ENCODE measurements around the gene RAB3GAP1.
"Not testable (repeated sequence)": the region's sequence is repeated elsewhere in the genome, so short reads cannot be mapped to it uniquely, and the experiment has no call there.

Gene RAB3GAP1

DNA sequence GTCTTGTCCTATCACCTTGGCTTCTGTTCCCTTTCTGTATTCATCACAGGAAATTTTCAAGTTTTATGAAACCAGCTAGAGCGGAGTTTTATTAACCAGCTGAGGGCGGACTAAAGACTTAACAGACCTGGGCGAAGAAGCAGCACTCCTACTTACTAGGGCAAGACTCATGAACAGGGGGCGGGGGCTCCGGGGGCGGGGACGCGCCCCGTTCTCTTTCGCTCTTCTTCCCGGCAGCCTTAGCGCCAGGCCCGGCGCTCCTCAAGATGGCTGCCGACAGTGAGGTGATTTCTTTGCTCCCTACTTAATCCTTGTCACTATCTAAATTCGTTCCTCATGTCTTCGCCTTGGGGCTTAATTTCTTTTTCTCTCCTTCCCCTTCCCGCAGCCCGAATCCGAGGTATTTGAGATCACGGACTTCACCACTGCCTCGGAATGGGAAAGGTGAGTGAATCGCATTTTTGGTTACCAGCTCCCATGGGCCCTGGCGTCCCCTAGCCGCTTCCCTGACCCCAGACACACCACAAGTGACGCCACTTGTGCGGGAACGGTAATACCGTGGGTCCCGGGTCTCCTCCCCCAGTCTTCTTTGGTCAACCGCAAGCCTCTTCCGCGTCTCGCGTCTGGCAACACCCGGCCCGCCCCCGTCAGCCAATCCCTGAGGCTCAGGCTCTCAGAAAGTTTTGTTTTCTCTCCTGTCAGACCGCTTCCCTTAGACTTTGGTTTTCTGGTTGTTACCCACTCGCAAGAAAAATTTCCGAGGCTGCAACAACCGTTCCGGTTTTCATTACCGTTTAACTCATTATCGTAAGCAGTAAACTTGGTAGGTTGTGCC lies at the start of gene RAB3GAP1:
Gene RAB3GAP1, plus strand, starts transcription at position 251 of the 835 bp plus-strand sequence. Its CDS starts 16 bp downstream, at position 267.
- peak; percentile 85 for DNase-seq (ENCODE audit: low read depth, low spot score)

DNA sequence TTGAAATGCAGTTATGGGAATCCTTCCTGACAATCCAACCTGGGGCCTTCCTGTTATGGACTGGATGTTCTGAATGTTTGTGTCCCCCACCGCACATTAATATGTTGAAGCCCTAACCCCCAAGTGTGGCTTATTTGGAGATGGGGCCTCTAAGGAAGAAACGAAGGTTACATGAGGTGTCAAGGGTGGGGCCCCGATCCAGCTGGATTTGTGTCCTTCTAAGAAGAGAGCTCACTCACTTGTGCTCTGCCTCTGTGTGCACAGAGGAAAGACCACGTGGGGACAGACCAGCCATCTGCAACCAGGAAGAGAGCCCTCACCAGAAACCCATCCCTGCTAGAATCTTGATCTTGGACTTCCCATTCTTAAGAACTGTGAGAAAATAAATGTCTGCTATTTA lies 49.3 kb upstream of the RAB3GAP1 start:
- DNase-seq (ENCODE audit: low read depth, low spot score): no peak

DNA sequence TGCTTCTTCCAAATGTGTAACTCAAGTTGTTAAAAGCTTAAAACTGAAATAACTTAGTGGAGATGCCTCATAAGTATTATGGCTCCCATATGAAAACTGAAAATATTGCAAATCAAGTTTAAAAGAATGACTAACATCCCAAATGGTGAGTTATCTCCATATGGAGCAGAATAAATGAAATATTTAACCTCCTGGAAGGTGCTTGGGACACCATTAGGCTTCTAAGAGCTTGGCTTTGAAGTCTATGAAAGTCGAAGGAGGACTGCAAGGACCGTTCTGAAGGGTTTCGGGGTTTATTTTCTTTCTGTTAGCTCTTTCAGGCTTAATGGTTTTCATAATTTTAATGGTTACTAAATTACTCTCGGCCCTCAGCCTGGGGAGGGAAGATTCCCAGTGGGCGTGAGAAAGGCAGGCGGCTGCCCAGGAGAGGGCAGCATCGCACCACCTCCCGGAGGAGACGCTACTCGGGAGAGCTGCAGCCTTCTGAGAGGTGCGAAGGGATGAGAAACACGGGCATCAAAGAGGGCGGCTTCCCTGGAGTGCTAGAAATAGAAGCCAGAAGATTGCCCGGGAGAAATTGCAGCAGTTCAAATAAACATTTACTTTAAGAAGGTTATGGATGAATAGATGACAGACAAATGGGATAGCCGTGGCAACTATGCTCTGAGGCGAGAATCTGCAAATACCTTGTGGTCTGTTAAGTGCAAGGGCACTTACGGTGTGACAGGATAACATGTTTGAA lies 47.9 kb upstream of the RAB3GAP1 start:
- DNase-seq (ENCODE audit: low read depth, low spot score): peak; percentile 85

DNA sequence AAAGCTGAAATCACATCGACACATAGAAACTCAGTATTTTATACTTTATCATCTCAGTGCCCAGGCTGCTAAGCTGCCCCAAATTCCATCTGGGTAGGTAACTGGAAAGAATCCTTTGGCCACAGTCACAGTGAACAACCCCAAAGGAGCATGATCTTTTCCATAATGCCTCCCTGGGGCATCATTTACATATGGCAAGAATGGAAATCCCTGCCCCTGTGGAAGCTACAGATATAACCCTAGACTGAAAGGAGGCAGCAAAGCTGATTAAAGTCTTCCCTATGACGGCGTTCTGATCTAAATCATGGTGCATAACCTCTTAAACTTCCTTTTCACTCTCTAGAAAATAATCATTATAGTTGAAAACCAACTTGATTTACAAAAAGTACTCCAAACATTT lies 46.3 kb upstream of the RAB3GAP1 start:
- no peak for DNase-seq (ENCODE audit: low read depth, low spot score)

DNA sequence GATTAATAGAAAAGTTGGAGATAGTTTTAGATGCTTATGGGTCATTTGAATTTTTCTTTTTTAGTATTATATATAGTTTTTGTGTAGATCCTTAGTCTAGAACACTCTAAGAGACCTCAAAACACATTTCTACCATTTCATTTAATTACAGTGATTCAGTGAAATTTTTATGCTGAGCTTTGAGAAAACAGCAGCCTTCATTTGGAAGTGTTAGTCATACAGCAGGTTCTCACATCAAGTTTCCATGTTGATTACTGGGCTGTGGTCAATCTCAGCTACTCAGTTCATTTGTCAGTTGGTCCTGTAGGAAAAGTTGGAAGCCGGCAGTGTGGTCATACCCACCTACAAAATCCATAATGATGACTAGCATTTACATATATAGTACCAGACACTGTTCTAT lies 42.8 kb upstream of the RAB3GAP1 start:
- no peak for DNase-seq (ENCODE audit: low read depth, low spot score)

DNA sequence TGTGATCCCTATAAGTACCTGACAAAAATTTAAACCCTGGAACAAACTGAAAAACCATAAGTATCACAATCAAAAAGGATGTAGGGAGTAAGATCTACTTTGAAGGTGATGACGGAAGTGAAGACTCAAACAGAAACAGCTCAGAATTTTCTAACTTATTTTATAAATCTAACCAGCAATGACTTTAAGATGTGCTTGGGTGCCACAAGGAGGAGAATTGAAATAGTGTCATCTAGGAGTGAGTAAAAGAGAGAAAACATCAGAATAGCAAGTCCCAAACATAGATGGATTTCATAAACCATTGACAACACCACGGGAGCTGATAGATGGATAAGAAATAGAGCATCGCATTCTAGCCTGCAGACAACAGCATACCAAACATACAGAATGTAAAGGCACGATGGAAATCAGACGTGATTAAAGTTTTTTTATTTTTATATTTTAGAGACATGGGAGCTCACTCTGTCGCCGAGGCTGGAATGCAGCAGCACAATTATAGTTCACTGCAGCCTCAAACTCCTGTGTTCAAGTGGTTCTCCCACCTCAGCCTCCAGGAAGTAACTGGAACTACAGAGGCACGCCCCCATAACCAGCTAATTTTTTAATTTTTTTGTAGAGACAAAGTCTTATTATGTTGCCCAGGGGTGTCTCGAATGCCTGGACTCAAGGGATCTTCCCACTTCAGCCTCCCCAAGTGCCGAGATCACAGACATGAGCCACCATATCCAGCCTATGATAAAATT lies 41.7 kb upstream of the RAB3GAP1 start:
- DNase-seq (ENCODE audit: low read depth, low spot score): no peak

DNA sequence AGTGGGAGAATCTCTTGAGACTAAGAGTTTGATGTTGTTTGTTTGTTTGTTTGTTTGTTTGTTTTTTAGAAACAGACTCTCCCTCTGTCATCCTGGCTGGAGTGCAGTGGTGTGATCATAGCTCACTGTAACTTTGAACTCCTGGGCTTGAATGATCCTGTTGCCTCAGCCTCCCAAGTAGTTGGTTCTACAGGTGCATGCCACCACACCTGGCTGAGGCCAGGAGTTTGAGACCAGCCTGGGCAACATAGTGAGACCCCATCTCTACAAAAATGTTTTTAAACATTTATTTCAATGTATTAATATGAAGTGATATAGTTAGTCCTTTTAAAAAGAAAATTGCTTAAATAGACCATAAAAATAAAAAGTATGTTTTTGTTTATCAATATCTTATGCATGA lies 40.5 kb upstream of the RAB3GAP1 start:
- DNase-seq (ENCODE audit: low read depth, low spot score): no peak

DNA sequence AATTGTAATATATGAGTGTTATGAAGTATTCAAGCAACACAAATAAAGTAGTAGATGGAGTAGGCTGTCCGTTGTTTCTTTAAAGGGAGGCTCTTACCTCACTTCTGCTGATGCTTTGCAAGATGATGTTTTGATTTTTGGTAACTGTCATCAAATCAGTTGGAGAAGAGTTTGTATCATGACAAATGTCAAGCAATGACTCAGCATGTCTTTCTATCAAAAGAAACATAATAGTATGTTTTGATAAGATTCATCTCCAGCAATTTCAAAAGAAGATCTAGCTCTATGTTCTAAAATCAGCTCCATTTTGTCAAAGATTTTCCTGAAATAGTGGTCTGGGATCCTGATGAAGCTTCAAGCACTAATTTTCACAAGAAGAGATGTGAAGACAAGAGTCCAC lies 30.5 kb upstream of the RAB3GAP1 start:
- no peak for DNase-seq (ENCODE audit: low read depth, low spot score)

DNA sequence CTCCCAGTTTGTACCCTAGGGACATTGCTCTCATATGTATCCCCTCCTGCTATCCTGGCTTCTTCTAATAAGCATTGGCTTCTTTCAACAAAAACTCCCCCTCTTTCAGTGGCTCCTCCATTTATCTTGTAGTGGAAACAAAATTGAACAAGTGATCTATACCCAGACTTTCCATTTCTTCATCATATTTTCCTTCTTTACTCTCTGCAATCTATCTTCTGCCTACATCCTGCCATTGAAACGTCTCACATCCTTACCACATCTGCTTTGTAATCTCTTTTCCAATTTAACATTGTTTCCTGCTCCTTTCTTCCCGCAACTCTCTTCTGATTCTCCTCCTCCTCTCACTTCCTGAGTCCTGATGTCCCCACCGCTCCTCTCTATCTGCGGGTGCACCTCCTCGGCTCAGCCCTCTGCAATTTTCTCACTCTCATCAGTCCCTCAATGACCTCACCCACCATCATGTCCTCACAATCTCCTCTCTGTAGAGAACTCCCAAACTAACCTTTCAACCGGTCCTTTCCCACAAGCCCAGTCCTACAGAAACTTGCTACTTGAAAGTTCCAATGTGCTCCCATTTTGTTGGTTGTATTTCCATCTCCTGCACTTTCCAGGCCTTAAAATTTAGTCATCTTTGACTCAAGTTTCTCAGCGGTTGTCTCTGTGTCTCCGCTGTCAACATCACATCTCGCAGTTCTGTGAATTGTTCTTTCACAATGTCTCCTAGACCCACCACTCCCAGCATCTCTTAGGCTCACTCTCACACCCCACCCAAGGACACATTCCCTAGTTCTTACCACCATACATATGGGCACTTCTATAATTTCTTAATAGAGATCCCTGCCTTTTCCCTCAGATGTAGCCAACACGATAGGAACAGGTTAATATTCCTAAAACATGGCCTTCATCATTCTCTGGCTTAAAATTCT lies 28.9 kb upstream of the RAB3GAP1 start:
- DNase-seq (ENCODE audit: low read depth, low spot score): no peak

DNA sequence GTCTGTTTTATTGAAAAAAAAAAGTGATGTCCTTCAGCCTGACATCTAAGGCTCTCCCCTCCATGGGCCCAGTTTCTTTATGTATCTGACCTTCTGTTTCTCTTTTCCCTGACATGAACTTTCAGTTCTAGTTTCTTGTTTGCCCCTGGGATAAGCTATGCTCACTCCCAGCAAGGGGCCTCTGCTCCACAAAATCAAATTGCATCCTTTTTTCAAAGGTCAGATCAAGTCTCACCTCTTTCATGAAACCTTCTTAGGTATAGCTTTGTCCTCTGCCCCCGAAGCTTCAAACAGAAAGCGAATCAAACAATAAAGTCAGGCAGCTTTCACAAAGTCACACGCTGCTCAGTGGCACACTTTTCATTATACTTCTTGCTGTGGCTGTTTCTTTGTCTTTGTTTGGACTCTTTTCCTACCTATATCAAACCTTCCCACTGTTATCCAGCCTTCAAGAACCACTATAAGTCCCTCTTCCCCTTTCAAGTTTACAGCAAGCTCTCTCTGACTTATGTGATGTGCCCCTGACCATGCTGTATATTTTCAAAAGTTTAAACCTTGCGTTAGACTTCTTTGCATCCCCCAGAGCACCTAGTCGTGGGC lies 28.1 kb upstream of the RAB3GAP1 start:
- DNase-seq (ENCODE audit: low read depth, low spot score): no peak

DNA sequence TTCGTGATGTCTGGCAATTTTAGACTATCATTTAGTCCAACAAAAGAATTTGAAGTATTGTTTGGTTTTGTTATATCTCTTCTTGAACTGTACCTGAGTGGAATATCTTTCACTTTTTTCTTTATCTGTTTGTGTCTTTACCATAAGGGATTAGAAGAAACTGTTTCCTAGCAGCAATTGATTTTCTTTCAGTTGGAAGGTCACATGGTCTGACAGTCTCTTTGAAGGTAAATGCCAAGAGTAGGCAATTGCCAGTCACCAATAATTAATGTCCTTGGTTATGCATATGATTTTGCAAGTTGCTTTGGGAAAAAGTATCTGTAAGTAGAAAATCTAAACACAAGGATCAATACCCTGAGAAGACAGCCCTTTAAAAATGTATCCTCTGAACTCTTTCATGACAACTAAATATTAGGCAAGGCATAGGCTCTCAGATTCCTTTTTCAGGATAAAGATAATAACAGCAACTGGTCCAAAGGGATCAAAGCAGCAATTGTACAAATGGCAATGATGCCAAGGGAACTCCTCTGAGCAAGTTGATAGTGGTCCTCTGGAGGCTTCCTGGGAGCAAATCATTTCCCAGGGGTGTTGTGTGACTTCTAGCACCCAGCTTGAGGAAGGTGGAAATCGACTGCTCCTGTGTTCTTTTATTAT lies 22.5 kb upstream of the RAB3GAP1 start:
- DNase-seq (ENCODE audit: low read depth, low spot score): no peak

DNA sequence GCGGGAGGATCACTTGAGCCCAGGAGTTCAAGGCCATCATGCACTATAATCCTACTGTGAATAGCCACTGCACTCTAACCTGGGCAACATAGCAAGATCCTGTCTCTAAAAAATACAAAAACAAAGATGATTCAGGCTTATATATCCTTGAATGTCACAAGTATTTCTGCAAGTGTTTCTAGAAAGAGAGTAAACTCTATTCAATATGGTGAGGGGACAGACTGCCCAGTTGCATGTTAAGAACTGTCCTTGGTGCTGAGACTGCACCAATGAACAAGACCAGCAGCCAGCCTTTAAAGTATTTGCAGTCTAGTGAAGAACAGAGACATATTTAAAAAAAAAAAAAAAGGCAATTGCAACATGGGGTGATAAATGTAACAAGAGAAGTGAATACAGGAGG lies 21.3 kb upstream of the RAB3GAP1 start:
- no peak for DNase-seq (ENCODE audit: low read depth, low spot score)

DNA sequence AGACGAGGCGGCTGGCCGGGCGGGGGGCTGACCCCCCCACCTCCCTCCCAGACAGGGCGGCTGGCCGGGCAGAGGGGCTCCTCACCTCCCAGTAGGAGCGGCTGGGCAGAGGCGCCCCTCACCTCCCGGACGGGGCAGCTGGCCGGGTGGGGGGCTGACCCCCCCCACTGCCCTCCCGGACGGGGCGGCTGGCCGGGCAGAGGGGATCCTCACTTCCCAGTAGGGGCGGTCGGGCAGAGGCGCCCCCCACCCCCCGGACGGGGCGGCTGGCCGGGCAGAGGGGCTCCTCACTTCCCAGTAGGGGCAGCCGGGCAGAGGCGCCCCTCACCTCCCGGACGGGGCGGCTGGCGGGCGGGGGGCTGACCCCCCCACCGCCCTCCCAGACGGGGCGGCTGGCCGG lies 18.9 kb upstream of the RAB3GAP1 start:
- not testable (repeated sequence) for DNase-seq (ENCODE audit: low read depth, low spot score)

DNA sequence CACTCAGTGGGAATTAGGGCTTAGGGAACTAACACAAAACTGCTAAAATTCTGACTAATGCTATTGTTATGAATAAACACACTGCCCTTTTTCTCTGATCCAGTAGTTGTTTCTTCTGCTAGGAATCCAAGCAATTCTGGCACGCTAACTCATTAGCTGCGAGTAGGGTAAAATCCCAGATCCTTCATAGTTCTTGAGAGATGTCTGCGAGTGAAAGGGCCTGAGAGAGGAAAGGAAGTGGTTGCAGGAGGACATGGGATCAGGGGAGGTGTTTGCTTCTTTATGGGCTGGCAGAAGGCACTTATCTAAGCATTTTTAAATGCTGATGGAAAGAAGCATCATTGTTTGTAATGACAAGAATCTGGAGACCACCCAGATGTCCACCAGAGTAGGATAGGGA lies 14.3 kb upstream of the RAB3GAP1 start:
- no peak for DNase-seq (ENCODE audit: low read depth, low spot score)

DNA sequence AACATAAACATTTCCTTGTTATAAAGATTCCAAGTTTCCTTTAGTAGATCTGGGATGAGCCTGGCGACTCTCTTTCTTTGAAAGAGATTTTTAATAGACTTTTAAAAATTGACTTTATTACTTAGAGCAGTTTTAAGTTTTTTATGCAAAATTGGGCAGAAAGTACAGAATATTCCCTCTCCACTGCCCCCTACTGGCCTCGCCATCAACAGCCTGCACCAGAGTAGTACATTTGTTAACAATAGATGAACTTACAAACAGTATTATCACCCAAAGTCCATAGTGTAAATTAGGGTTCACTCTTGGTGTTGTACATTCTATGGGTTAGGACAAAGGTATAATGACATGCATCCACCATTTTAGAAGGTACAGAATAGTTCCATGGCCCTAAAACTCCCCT lies 8.7 kb upstream of the RAB3GAP1 start:
- DNase-seq (ENCODE audit: low read depth, low spot score): no peak

DNA sequence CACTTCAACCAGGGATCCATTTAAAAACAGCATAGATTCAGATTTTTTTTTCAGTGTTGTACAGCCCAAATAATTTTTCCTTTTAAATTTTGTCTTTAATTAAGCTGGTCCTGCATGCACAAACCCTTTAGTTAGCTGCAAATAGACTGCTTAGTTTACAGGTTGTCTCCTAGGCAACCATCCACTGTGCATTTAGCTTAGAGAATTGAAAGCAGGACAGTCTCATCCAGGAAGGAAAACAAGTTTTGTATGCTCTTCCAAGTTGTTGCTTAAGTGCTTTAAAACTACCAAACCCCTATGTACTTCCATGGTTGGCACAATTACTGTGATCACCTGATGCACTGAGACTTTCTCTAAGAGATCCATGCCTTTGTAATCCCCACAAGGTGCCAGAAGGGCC lies 4.8 kb upstream of the RAB3GAP1 start, which contains the start of gene MAP3K19:
Gene MAP3K19, minus strand, starts transcription at position 148 of the 400 bp plus-strand sequence. CDS start 22,800 bp downstream, outside the sequence.
- DNase-seq (ENCODE audit: low read depth, low spot score): no peak

DNA sequence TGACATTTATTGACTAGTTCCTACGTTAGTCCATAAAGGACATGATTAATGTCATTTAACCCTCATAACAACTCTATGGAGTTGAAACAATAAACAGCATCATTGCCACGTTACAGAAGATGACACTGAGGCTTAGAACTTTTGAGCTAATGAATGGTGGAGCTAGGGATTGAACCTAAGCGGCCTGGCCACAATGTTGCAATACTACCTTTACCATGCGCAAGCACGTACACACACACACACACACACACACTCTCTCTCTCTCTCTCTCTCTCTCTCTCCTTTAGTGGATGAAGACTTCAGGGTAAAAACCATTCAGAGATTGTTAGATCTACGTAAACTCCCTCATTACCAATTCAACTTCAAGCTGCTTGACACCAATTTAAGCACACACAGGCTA lies 4.0 kb upstream of the RAB3GAP1 start:
- no peak for DNase-seq (ENCODE audit: low read depth, low spot score)

DNA sequence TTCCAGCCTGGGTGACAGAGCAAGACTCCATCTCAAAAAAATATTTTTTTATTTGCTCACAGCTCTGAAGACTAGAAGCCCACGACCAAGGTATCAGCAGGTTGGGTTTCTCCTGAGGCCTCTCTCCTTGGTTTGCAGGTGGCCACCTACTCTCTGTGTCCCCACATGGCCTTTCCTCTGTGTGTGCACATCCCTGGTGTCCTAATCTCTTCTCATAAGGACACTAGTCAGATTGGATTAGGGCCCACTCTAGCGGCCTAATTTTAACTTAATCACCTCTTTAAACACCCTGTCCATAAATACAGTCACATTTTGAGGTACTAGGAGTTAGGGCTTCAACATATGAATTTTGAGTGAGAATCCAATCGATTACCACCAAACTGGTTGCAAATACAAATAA lies 2.0 kb upstream of the RAB3GAP1 start:
- DNase-seq (ENCODE audit: low read depth, low spot score): no peak

DNA sequence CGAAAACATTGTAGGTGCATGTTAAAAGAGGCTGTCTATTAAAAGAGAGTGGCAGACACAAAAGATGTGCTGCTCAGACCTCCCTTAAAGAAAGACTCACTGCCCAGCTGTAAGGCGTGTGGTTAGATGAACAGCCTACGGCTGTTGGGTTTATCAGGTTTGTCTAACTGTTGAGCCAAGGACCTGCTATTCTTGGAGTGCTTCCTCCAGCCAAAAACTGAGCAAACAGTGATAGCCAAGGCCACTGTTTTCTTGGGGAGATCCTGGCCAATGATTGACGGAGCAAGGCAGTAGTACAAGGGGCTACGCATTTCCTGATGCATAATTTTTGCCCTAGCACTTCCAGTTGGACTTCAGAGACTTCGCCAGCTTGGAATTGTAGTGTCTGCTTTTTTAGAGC lies 1.4 kb upstream of the RAB3GAP1 start:
- no peak for DNase-seq (ENCODE audit: low read depth, low spot score)

DNA sequence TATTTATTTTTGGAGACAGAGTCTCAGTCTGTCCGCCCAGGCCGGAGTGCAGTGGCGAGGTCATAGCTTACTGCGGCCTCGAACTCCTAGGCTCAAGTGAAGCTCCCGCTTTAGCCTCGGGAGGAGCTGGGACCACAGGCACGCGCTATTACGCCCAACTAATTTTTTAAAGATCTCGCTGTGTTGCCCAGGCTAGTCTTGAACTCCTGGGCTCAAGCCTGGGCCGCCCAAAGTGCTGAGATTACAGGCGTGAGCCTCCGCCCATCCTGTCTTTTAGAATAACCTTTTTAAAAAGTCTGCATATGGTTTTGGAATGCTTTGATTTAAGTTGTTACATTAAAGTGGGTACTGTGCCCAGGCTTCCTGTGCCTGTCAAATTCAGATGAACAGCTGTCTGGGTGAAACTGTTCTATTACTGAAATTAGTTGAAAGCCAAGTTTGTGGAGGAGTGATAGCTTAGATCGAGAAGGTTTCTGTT lies 944 bp downstream of the RAB3GAP1 start:
- no peak for DNase-seq (ENCODE audit: low read depth, low spot score)
